H1 (cell line): Measurements from ENCODE around the gene GHRHR.

Experiments
- CHD2 ChIP-seq: IDR thresholded peaks from 2 replicates; pipeline ENCODE4 v1.6.1; 2012; ENCODE audit warnings: low read length, improper control_type of control experiment
- POLR2A ChIP-seq, 2 experiments: IDR thresholded peaks; 1 replicate in 1 of 2; 2 replicates in 1 of 2; pipeline ENCODE4 v1.6.1; 2011; ENCODE audit warnings: low read depth in 2 of 2, low read length in 2 of 2, mild to moderate bottlenecking in 2 of 2; ENCODE audit errors: control extremely low read depth in 1 of 2
- POLR2AphosphoS5 ChIP-seq: IDR thresholded peaks from 2 replicates; pipeline ENCODE4 v1.6.1; 2011; ENCODE audit warnings: low read depth, low read length
- SIN3A ChIP-seq, 2 experiments: IDR thresholded peaks in 1 of 2; conservative IDR thresholded peaks in 1 of 2; 2 replicates each; pipeline ENCODE4 v1.6.1; 2011 to 2012; ENCODE audit warnings: low read length in 2 of 2, improper control_type of control experiment in 1 of 2, low read depth in 1 of 2, mild to moderate bottlenecking in 1 of 2
- SP1 ChIP-seq: IDR thresholded peaks from 2 replicates; pipeline ENCODE4 v1.6.1; 2011; ENCODE audit warnings: low read depth, low read length
- SP2 ChIP-seq: IDR thresholded peaks from 2 replicates; pipeline ENCODE4 v1.6.1; 2012; ENCODE audit warnings: mild to moderate bottlenecking, low read length, inconsistent platforms

DNA sequence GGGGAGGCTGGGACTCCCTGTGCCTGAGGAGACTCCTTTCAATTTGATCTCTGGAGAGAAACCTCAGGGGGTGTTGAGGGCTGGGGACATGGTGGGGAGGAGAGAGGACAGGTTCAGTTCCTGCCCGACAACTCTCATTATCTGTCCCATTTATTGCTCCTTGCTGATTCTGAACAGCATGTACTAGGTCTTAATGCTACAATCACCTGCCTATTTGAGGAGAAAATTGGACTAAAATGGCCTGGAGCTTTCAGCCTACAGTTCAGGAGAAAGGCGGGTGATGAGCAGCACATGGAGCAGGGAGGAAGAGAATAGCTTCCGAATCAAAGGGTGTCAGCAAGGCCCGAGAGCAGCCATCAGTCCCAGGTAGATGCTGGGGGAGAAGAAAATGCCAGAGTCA, 58.4 kb downstream of the GHRHR start:
- no peak for TF ChIP-seq SP1
- no peak for TF ChIP-seq POLR2AphosphoS5
- no peak for TF ChIP-seq SP2
- no peak for TF ChIP-seq SIN3A (conservative IDR thresholded peaks at IDR 0.05 in 1 of 2, IDR thresholded peaks at IDR 0.05 in 1 of 2; ENCODE audit: low read depth in 1 of 2, low read length in 2 of 2)
- no peak for TF ChIP-seq POLR2A (IDR thresholded peaks at IDR 0.05; ENCODE audit: control extremely low read depth in 1 of 2, low read depth in 2 of 2, low read length in 2 of 2)
- no peak for TF ChIP-seq CHD2
